Urothelium cell line (cell line): Measurements from ENCODE around the gene DDX1.

Source experiments
- DNase-seq: peaks from one replicate; pipeline ENCODE4 v3.0.0; 2011; ENCODE audit warnings: low spot score, mixed read lengths
- FAIRE-seq: peaks from 2 replicates; lab custom pipeline; 2011; peaks lifted over from hg19 to GRCh38; lab: Jason Lieb, UNC

DDX1 gene

GRCh38 chr2:15656090-15656489 is 64.4 kb downstream of the DDX1 start:
- FAIRE-seq: no peak

DNA sequence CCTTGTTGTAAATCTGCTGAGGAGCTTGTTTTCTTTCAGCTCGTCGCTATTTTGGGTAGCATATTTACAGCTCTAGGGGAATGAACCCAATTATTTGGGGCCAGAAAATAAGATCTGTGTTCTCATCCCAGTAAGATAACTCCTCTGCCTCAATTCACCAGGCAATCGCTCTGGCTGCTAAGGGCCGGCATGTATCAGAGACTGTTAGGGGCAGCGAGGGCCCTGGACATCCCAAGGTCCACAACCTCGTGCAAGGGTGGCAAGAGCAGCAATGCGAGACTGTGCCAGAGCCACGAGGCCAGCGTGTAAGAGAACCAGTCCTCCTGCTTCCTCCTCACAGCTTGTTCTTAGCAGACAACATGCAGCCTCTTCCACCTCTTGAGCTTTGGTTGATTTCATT is 66.1 kb downstream of the DDX1 start:
- FAIRE-seq (no peak), DNase-seq (no peak)

More at GRCh38 chr2:15656090-15656489, 64.4 kb downstream of the DDX1 start:
- no peak for DNase-seq

- DNase-seq: no peak
- no peak for FAIRE-seq
These were observed 67.2 kb downstream of the DDX1 start for GRCh38 chr2:15658911-15659310.

DNA sequence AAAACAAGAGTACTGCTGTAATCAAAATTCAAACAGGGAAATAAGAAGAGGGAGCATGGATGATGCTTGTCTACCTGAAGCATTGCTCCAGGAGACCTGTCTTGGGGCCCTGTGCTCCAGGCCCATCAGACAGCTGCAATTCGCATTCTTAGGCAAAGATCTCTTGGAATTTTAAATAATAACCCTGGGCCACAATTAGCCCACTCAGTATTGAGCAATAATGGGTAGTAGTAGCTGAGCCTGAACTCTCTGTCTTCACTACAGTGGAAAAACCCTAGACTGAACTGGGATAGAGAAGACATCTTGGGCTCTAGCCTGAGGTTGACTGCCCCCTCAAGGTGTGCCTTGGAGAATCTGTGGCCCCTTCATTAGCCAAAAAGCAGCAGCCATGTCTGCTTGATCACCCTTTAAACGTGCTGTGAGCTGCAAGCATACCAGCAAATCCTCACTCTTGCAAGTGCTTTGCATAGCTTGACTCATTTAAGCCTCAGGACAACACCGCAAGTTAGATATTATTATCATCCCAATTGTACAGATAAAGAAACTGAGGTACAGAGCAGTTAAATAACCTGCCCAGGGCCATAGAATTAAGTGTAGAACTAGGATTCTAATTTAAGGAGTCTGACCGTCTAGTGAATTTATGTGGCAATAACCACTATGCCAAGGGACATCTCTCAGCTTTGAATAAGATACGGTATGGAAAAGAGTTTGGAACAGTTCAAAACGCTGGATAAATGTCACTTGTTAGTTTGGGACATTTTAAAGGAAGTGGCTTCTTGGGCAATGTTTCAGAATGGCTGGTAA is 69.0 kb downstream of the DDX1 start:
- FAIRE-seq (no peak), DNase-seq (no peak)

DNA sequence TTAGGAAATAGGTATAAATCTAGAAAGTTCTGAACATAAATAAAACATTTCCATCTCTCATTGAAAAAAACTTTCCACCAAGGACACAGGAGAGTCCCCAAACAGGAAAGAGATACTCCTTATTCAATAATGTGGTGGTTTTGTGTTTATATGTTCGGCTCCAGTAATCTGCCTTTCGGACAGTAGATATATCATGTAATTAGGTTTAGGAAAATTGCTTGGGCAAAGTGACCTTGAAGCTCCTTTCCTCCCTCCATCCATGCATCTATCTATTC is 69.6 kb downstream of the DDX1 start:
- FAIRE-seq (no peak), DNase-seq (no peak)

DNA sequence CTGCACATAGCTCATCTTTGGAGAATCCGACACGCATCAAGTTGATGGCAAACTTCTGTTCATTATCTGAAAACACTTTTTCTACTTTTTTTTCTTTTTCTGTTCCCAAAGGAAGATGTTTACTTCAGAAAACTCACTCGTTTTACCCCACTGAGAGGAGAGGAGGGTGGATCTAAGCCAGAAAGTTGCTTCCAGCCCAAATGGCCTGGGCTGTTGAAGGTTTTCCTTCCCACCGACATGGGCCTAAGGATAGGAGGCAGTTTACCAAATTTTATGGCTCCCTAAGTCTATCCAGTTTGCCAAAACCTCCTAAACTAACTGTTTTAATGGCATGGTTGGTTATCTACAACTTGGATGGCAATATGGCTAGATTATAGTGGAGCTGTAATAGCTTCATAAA is 70.4 kb downstream of the DDX1 start:
- no peak for DNase-seq
- FAIRE-seq: no peak

- FAIRE-seq: no peak
- DNase-seq: no peak
These were observed 70.9 kb downstream of the DDX1 start for GRCh38 chr2:15662579-15662978.

DNA sequence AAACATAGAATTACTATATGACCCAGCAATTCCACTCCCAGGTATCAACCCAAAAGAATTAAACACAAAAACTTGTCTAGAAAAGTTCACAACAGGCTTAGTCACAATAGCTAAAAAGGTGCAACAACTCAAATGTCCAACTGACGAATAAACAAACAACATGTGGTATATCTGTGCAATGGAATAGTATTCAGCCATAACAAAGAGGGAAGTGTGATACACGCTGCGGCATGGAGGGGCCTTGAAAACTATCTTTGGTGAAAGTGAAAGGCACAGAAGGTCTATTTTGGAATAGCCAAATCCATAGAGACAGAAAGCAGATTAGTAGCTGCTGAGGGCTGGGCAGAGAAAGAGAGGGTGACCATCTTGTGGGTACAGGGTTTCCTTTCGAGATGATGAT is 72.1 kb downstream of the DDX1 start:
- DNase-seq (no peak), FAIRE-seq (no peak)

GRCh38 chr2:15664273-15665066 is 72.8 kb downstream of the DDX1 start:
- DNase-seq (no peak), FAIRE-seq (no peak)

- no peak for DNase-seq
- no peak for FAIRE-seq
These were observed 73.6 kb downstream of the DDX1 start for GRCh38 chr2:15665067-15665942.

- DNase-seq (no peak), FAIRE-seq (no peak)
These were observed 74.3 kb downstream of the DDX1 start for GRCh38 chr2:15665943-15666460.

GRCh38 chr2:15666861-15667808 is 75.5 kb downstream of the DDX1 start:
- FAIRE-seq: no peak
- no peak for DNase-seq

- FAIRE-seq: no peak
- no peak for DNase-seq
These were observed 76.3 kb downstream of the DDX1 start for GRCh38 chr2:15667809-15668556.

DNA sequence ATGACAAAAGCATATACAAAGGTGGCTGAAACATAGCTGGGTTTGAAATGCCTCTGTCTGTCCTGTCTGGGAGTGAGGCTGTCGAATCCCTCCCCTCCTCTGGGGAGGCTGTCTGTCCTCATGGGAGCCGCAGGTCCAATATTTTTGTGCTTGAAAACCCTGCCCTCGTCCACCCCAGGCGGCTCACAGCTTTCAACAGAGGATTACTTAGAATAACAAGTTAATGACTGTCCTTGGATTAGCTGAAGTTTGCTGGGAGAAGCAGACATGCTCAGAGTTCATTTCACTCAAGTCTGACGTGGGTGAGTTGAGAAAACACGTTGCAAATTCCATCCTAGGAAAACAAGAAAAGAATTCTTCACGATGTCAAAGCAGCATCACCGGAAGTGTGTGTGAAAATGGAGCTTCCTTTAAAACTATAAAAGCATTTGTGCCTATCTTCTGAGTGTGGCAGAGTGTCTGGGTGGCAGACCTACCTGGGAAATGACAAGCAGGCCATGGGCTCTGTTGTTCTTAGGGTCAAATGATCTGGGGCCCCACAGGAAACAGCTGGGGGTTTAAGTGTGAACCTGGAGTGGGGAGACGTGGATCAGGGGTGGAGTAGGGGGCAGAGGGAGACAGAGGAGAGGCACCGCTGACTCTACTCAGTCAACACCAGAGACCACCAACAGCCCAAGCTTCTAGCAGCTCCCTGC is 77.1 kb downstream of the DDX1 start:
- no peak for FAIRE-seq

DNA sequence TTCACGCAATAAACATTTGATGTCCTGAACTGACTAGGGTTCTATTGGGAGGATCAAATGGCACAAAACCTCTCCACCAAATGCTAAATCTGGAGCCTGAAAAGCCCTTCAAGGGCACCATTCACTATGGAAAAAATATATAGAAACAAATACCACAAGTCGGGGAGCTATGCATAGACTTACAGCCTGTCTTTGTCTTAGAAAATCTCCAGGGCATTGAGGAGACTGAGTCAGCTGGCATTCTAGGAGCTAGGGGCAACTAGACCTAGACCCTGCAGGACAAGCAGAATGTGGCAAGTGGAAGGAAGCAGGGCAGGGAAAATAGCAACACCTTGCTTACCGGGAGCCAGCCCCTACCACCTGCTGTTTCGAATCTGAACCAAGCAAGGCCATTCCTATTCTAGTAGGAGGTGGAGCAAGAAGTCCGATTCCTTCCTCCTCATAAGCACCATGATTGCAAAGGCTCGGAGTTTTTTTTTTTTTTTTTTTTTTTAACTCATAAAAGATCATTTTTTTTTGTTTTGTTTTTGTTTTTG is 77.8 kb downstream of the DDX1 start:
- no peak for FAIRE-seq
- no peak for DNase-seq

More for the DNA sequence above, 77.1 kb downstream of the DDX1 start:
- no peak for DNase-seq

DNA sequence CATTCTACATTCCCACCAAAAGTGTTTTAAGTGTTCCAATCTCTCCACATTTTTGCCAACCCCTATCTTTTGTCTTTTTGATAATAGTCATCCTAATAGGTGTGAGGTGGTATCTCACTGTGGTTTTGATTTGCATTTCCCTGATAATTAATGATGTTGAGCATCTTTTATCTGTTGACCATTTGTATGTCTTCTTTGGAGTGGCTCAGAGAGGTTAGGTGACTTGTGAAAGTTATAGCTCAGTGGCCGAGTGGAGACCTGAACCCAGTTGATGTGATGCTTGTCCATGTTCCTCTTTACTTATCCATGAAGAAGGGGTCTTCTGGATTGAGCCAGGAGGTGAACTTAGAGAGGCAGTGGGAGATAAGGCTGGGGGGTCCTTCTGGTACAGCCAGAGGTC is 78.8 kb downstream of the DDX1 start:
- DNase-seq (no peak), FAIRE-seq (no peak)

GRCh38 chr2:15670981-15671380 is 79.3 kb downstream of the DDX1 start:
- DNase-seq (no peak), FAIRE-seq (no peak)

DNA sequence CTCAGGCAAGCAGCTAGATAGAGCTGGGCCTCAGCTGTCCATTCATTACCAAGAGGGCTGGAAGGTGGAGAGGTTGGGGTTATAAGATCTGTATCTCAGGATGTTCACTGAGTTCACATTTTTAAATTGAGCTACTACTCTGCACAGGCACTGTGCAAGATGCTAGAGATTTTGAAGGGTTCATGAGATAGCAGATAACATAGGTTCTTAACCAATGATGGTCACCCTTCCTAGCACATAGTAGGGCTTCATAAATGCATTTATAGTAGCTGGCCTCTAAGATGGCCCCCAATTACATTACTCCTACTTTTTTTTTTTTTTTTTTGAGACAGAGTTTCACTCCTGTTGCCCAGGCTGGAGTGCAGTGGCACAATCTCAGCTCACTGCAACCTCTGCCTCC is 79.7 kb downstream of the DDX1 start:
- no peak for FAIRE-seq
- DNase-seq: no peak
